ENCODE results near the gene KLHL28. TPM values are rescaled to one million over a fixed set of nuclear protein-coding genes. Genes with fewer than 3 reads are reported as not detected.

KLHL28 gene
- total RNA-seq (2014; rRNA removed; shearing (Covaris generic)), result 2.7 and 2.8 TPM in 2 replicates

- DNase-seq (ENCODE audit: low spot score), result peak; percentile 97
Measured at GRCh38 chr14:44961554-44962333, at the start of gene KLHL28, which contains the start of gene TOGARAM1. TSS of gene KLHL28 (minus strand) at chr14:44961947. CDS start at chr14:44945928, 16,019 bp downstream. TSS of gene TOGARAM1 (plus strand) at chr14:44962190. CDS start at chr14:44962422, 232 bp downstream.

GRCh38 chr14:45003924-45004323 lies 42.2 kb upstream of the KLHL28 start:
- DNase-seq (ENCODE audit: low spot score), result no peak

- no peak for DNase-seq (ENCODE audit: low spot score)
Measured at GRCh38 chr14:44995770-44996294, 34.1 kb upstream of the KLHL28 start.

GRCh38 chr14:44995196-44995595 lies 33.4 kb upstream of the KLHL28 start:
- DNase-seq (ENCODE audit: low spot score), result no peak

- no peak for DNase-seq (ENCODE audit: low spot score)
Measured at GRCh38 chr14:44990533-44990932, 28.8 kb upstream of the KLHL28 start.

- DNase-seq (ENCODE audit: low spot score), result no peak
Measured at GRCh38 chr14:44989497-44990440, 28.0 kb upstream of the KLHL28 start.

- DNase-seq (ENCODE audit: low spot score), result no peak
Measured at GRCh38 chr14:44988694-44989093, 26.9 kb upstream of the KLHL28 start.

- DNase-seq (ENCODE audit: low spot score), result no peak
Measured at GRCh38 chr14:44982594-44982993, 20.8 kb upstream of the KLHL28 start.

GRCh38 chr14:44981198-44981597 lies 19.5 kb upstream of the KLHL28 start:
- no peak for DNase-seq (ENCODE audit: low spot score)

GRCh38 chr14:44979740-44980356 lies 18.1 kb upstream of the KLHL28 start:
- DNase-seq (ENCODE audit: low spot score), result no peak

GRCh38 chr14:44979273-44979672 lies 17.5 kb upstream of the KLHL28 start:
- no peak for DNase-seq (ENCODE audit: low spot score)

- DNase-seq (ENCODE audit: low spot score), result no peak
Measured at GRCh38 chr14:44971459-44971858, 9.7 kb upstream of the KLHL28 start.

- no peak for DNase-seq (ENCODE audit: low spot score)
Measured at GRCh38 chr14:44970907-44971306, 9.2 kb upstream of the KLHL28 start.

- no peak for DNase-seq (ENCODE audit: low spot score)
Measured at GRCh38 chr14:44968714-44969113, 7.0 kb upstream of the KLHL28 start.

- no peak for DNase-seq (ENCODE audit: low spot score)
Measured at GRCh38 chr14:44966601-44967336, 5.0 kb upstream of the KLHL28 start.

- no peak for DNase-seq (ENCODE audit: low spot score)
Measured at GRCh38 chr14:44963775-44964380, 2.1 kb upstream of the KLHL28 start.

- no peak for DNase-seq (ENCODE audit: low spot score)
Measured at GRCh38 chr14:44963044-44963528, 1.3 kb upstream of the KLHL28 start.

- DNase-seq (ENCODE audit: low spot score), result no peak
Measured at GRCh38 chr14:44962334-44963043, 742 bp upstream of the KLHL28 start.

GRCh38 chr14:44961151-44961553 lies 595 bp downstream of the KLHL28 start:
- peak; percentile 13 for DNase-seq (ENCODE audit: low spot score)

GRCh38 chr14:44960646-44961045 lies 1.1 kb downstream of the KLHL28 start:
- DNase-seq (ENCODE audit: low spot score), result no peak

Data from A172 (cell line).